Erythroblast (primary cell): ENCODE results near the gene VPS26B.

Source experiments
- DNase-seq, 2 experiments: peaks; one replicate each; lab custom pipeline; 2025; lab: John Stamatoyannopoulos, UW
- GATA1 ChIP-seq: IDR thresholded peaks from 2 replicates; pipeline ENCODE4 v1.6.1; 2011; ENCODE audit warnings: low read depth, mild to moderate bottlenecking, control low read depth, low read length, moderate library complexity
- POLR2A ChIP-seq: IDR thresholded peaks from 2 replicates; pipeline ENCODE4 v1.6.1; 2011; ENCODE audit warnings: mild to moderate bottlenecking, low read length

Gene VPS26B

DNA sequence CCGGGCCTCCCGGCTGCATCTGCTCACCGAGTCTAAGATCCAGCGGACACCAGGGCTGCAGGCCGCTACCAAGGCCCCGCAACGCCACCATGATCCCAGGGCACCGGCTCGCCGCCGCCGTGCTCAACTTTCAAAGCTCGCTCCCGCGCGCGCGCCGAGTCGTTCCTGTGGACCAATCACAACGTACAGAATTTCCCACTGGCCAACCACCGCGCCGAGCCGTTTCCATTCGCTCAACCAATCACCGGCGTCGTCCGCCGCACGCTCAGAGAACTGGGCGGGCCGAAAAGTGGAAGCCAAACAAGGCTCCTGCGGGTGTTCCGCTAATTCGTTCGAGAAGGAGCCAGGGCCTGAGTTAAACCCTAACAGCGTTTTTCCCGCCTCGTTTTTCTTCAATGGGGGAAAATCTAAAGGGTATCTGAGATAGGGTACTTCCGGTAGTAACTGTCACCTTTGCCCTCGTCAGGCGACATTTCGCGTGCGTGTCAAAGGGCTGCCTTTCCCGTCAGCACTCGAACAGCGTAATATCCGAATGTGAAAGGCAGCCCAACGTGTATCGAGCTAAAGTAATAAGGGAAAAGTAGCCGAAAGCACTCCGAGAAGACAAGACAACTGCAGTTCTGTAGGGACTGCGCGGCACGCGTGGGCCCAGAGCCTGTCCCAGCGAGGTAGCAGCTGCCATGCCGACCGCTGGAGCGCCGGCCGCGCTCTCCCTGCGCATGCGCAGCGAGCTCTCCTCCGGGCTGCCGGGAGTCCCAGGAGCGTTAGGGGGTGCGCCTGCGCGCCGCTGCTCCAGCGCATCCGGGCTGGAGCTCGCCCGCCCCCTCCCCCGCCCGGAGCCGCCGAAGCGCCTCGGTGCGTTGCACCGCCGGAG lies at the start of gene VPS26B, which contains the start of gene NCAPD3:
Gene VPS26B, plus strand, starts transcription at position 836 of the 874 bp plus-strand sequence. CDS start 452 bp downstream, outside the sequence.
Gene NCAPD3, minus strand, starts transcription at position 132 of the 874 bp plus-strand sequence. Its CDS starts 41 bp downstream, at position 91.
- DNase-seq, result peak; percentile 97

DNA sequence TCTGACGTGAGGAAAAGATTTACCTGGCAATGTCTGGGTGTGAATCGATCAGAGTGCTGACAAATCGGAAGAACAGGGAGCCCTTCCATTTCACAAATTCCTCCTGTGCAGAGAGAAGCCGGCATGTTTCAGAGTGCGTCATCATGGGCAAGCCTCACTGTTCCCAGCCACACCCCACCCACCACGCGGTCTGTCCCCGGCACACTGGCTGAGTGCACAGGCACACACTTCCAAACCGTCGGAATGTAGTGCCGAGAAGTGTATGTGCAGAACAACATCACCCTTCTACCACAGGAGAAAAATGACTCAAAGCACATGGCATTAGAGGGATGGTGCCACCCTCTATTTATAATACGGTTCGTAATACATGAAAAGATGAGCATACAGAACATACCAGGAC lies 48.2 kb upstream of the VPS26B start:
- no peak for TF ChIP-seq POLR2A
- TF ChIP-seq GATA1, result no peak
- DNase-seq, result no peak

More for the DNA sequence above, at the start of gene VPS26B, which contains the start of gene NCAPD3:
- TF ChIP-seq POLR2A (peak; percentile 99), GATA1 (no peak)

DNA sequence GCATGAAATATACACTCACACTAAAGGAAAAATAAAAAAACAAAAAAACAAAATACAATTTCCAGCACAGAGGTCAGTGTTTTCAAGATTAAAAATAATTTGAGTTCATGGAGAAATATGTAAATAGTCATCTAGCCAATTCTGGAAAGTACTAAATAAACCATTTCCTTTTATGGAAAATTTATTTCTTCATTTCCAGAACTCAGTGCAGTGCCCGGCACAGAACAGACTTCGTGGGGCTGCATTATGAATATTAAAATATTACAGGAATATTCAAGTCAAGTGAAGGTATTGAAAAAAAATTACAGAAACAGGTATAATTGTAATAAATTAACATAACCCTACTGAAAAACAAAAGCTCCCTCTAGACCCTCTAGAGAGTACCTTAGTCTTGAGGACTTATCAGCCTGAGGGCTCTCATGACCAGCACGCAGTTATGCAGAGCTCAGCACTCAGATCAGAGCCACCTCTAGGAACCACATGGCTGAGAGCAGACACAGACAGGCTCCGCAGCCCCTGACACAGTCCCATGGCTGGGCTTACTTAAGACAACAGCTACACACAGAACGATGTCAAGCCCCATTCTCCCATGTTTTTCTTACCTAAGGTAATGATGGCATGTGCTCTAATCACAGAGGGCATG lies 46.3 kb upstream of the VPS26B start:
- no peak for TF ChIP-seq GATA1
- no peak for TF ChIP-seq POLR2A

GRCh38 chr11:134181707-134182106 lies 42.8 kb upstream of the VPS26B start:
- no peak for DNase-seq

More for the DNA sequence above, 46.3 kb upstream of the VPS26B start:
- DNase-seq, result no peak

GRCh38 chr11:134188092-134188491 lies 36.4 kb upstream of the VPS26B start:
- DNase-seq, result peak; percentile 10 to 20

More at GRCh38 chr11:134181707-134182106, 42.8 kb upstream of the VPS26B start:
- TF ChIP-seq GATA1 (no peak), POLR2A (no peak)

- TF ChIP-seq GATA1 (no peak), POLR2A (no peak)
These were observed 27.7 kb upstream of the VPS26B start for GRCh38 chr11:134196756-134197155.

GRCh38 chr11:134199531-134199930 lies 24.9 kb upstream of the VPS26B start:
- TF ChIP-seq GATA1 (no peak), POLR2A (no peak)

More at GRCh38 chr11:134196756-134197155, 27.7 kb upstream of the VPS26B start:
- no peak for DNase-seq

DNA sequence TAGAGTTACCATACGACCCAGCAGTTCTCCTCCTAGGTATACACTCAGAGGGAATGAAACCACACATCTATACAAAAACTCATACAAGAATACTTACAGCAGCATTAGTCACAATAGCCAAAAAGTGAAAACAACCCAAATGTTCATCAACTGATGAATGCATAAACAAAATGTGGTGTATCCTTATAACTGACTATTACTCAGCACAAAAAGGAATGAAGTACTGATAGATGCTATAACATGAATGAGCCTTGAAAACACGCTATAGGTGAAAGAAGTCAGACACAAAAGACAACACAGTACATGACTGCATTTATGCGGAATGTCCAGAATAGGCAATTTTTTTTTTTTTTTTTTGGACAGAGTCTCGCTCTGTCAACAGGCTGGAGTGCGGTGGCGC lies 23.8 kb upstream of the VPS26B start:
- no peak for TF ChIP-seq GATA1
- no peak for TF ChIP-seq POLR2A
- no peak for DNase-seq

More at GRCh38 chr11:134199531-134199930, 24.9 kb upstream of the VPS26B start:
- no peak for DNase-seq

DNA sequence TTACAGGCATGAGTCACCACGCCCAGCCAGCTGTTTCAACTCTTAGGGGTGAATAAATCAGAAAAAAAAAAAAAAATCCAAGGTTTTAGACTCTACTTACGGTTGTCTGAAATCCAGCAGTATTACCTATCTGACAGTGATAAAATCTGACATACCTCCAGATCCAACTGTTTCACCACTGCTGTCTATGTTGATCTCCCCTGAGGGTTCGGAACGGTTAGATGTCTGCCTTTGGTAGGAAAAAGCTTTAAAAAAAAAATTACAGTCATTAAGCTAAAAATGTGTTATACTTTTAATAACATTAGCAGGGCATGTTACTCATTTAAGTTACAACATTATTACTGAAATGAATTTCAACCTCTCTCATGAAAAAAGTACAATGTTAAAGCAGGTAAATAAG lies 21.8 kb upstream of the VPS26B start:
- DNase-seq, result no peak
- TF ChIP-seq POLR2A, result no peak
- TF ChIP-seq GATA1, result no peak

DNA sequence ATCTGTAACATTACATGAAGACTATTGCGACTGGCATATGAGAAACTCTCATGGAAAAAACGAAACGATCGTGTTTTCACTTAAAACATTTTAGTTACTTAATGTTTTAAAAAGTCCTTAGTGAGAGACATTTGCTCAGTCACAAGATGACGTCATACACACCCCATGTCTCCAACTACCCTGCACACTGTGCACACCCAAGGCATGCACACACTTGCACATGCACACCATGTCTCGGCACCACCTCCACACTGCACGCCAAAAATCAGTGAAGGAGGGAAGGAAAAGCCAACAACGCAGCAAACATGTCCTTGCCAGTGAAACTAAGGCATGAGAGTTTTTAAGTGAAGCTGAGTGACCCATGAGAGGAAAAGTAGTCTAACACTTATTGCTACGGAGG lies 18.7 kb upstream of the VPS26B start:
- TF ChIP-seq POLR2A (no peak), GATA1 (no peak)
- DNase-seq, result no peak

DNA sequence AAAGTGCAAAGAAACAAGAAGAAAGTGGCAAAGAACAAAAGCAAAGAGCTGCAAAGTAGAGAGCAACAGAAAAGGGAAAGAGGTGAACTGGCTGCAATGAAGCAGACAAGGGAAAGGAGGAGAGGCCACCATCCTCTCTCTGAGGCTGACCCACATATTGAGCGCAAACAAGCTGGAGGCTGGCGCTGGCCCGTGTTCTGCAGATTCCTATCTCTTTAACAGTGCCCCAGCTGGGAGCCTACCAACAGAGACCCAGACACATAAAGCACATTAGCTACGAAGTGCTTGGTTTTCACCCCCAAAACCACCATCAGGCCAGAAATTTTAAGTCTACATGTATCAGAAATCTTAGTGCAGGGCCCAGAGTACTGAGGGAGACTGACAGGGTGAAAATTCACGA lies 18.3 kb upstream of the VPS26B start:
- no peak for DNase-seq
- no peak for TF ChIP-seq POLR2A
- no peak for TF ChIP-seq GATA1

DNA sequence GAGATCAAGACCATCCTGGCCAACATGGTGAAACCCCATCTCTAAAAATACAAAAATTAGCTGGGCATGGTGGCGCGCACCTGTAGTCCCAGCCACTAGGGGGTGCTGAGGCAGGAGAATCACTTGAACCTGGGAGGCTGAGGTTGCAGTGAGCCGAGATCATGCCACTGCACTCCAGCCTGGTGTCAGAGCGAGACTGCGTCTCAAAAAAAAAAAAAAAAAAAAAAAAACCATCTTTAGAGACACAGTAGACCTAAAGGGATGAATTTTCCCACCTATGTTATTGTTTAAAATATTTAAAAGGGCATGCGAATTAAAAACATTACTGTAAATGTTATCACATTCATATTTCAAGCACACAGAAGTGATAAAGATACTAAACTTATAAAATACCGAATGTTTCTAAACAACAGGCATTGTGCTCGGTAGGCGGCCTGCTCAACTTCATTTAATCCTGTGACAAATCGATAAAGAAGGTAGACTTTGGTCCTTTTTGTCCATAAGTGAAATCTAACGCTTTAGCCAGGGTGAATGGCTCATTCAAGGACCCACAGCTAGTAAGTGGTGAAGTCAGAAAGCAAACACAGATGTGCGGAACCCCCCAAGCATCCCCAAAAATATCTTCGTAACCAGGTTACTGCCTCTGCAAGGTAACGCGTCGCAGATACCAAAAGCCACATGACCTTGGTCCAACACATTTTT lies 16.8 kb upstream of the VPS26B start:
- TF ChIP-seq POLR2A (no peak), GATA1 (no peak)

DNA sequence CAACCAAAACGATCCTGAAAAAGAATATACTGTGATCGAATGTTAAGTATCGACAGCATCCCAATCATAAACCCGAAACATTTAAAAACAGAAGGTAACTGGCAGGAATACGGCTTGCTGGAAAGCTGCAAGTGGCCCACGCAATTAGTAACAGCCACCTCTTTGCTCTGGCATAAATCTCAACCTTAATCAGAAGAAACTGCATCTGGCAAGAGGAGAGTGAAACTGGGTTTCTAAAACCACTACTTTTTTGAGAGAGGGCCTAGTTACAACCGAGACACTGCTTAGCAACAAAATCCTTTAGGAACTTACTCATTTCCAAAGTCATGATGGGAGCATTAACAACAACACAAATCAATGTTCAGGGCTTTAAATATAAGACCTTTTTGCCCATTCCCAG lies 8.6 kb upstream of the VPS26B start:
- DNase-seq, result no peak
- no peak for TF ChIP-seq GATA1
- TF ChIP-seq POLR2A, result no peak

More for the DNA sequence above, 16.8 kb upstream of the VPS26B start:
- peak; percentile 58 to 76 for DNase-seq

- TF ChIP-seq GATA1 (no peak), POLR2A (no peak)
- DNase-seq, result no peak
These were observed 7.7 kb upstream of the VPS26B start for GRCh38 chr11:134216816-134217215.
